OCI-LY7 (cell line): ENCODE data around the gene IFRD2.

Experiments used
- CTCF ChIP-seq: fragments of 200-600 bp; sonication (generic); conservative IDR thresholded peaks from 2 replicates; pipeline ENCODE4 v1.5.1; 2014; ENCODE audit warnings: mild to moderate bottlenecking, antibody characterized with exemption, low read length, moderate library complexity, mixed read lengths
- EZH2phosphoT487 ChIP-seq: fragments of 200-600 bp; sonication (generic); IDR thresholded peaks from 2 replicates; pipeline ENCODE4 v1.6.1; 2018; ENCODE audit warnings: low read depth, borderline replicate concordance, mild to moderate bottlenecking, mixed run types, antibody characterized with exemption, low read length, moderate library complexity, mixed read lengths

GRCh38 chr3:50338965-50339364 is 46.7 kb upstream of the IFRD2 start:
- TF ChIP-seq CTCF (no peak), EZH2phosphoT487 (no peak)
